ENCODE results near the gene ARSB.
A peak's percentile ranks its signal among the peaks of the same experiment; 100 is the strongest.
"Not testable (repeated sequence)": the region's sequence is repeated elsewhere in the genome, so short reads cannot be mapped to it uniquely, and the experiment has no call there.

The ARSB gene

DNA sequence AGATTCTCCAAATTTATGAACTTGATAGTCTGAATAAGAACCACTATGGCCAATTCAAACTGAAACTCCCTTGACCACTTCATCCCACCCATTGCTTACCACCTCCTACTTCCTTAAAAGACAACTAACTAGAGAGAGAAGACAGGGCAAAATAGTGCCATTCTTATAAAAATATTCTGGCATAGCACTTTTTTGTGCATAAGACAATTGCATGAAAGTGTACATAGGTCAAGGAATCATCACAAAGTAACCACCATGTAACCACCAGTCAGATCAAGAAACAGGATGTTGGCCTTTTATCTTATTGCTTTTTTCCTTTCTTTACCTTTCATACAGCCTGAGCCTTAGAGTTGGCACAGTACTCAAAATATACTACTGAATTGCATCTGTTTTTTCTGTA lies 8.1 kb upstream of the ARSB start:
- no peak for DNase-seq

DNA sequence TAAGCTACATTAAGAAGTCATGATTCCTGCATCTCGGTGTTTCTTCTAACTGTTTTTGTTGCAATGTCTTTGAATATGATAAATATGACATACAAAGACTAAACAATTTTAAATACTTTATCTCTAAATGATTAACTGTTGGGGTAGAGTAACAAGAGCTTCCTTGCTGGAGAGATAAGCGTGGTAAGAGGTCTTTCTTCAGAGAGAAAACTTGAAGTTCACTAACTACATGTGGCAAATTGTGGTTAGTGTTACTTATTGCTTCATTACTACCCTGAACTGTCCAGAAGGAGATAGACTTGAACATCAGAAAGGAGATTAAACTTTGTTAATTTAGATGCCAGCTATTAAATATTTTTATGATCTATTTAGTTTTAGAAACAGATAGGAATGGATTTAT lies 7.0 kb upstream of the ARSB start:
- DNase-seq: no peak

DNA sequence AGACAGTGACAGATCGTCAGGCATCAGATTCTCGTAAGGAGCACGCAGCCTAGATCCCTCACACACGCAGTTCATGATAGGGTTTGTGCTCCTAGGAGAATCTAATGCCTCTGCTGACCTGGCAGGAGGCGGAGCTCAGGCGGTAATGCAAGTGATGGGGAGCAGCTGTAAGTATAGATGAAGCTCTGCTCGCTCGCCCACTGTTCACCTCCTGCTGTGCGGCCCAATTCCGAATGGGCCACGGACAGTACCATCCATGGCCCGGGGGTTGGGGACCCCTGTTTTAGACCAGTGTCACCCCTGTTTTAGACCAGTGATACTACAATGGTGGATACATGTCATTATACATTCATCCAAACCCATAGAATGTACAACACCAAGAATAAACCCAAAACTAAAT lies 4.0 kb upstream of the ARSB start:
- no peak for DNase-seq

DNA sequence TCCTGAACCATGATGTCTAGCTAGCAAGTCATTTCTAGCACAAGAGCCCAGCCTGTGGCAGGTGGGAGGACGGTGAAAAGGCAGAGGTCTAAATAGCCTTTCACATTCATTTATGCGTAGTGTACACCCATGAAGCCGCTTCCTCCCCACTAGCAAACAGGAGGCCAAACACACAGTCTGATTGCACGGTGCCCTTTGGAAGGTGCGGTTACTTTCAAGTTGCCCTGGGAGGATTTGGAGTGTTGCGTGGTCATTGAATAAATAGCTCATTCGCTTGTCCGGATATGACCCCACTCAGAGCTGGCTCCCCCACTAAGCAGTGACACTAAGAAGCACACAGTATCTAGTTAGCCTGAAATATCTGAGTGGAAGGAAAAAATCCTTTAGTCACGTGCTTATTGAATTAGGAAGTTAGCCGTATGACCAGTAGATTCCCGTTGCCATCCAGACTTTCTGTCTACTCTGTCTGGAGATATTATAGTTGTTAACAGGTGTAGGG lies 664 bp upstream of the ARSB start:
- DNase-seq: peak; percentile 35

DNA sequence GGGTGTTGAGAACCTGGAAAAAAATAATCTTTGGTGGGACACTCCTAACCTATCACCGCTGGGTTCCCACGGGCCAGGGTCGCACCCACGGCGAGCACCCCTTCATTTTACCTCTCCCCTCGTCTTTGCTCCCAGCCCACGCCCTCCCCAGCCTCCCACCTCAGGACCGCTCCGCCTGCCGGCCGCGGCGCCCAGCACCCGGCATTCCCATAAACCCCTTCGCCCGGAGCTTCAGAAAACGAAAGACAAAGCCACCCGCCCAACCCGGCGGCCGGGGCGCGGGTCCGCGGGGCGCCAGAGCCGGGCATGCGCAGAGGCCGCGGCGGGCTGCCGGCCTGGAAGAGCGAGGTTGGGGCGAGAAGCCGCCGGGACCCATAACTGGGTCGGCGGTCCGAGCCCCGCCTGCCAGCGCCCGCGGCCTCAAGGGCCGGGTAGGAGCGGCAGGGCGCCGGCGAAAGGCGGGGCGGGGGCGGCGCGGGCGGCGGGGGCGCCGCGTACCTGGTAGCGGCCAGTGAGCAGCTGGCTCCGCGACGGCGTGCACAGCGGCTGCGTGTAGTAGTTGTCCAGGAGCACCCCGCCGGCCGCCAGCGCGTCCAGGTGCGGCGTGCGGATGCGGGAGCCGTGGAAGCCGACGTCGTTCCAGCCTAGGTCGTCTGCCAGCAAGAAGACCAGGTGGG lies 533 bp downstream of the ARSB start:
- peak; percentile 82 for DNase-seq

DNA sequence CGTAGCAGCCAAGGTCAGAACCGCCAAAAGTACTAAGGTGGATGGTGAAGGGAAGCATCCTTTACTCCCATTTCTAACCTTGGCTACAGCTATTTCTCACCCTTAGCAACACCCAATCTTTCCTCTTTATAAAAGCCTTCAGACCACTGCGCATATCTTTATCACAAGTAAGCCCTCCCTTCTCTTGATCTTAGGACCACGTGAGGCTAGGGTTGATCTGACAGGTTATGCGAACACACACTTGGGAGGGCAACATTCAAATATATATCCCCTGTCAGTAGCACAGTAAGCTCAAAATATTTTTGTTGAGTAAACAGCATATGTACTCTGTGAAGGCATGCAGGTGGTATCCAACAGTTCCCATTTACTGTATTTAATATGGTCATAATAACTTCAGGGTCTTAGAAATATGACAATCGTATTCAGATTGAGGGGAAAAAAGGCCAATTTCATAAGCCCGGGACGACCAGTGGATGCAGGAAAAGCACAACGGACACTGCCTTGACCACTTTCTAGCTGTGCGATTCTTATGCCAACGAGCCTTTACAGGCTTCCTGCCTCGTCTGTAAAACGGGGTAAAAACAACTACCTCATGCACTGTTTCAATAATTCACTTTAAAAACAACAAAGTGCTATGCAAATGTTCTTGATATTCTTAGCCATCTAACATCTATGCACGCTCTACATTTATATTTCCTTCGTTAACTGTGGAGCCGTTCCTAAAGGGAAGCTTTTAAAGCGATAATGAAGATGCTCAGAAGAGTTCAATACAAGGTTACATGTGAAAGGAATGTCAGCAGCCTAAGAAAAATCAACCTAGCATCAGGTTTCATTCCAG lies 1.3 kb downstream of the ARSB start:
- DNase-seq: no peak

DNA sequence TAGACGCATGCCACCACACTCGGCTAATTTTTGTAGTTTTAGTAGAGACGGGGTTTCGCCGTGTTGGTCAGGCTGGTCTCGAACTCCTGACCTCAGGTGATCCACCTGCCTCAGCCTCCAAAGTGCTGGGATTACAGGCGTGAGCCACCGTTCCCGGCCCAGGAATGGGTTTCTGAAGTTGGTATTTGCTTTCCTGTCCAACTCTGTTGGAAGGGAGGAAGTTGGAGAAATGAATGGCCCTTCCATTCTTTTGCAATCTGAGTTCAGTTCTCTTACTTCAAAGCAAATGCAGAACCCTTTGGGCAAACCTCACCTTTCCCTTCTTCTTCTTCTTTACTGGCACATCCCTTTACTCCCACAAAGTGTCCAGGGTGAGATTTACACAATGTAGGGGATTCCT lies 1.9 kb downstream of the ARSB start:
- DNase-seq: not testable (repeated sequence)

DNA sequence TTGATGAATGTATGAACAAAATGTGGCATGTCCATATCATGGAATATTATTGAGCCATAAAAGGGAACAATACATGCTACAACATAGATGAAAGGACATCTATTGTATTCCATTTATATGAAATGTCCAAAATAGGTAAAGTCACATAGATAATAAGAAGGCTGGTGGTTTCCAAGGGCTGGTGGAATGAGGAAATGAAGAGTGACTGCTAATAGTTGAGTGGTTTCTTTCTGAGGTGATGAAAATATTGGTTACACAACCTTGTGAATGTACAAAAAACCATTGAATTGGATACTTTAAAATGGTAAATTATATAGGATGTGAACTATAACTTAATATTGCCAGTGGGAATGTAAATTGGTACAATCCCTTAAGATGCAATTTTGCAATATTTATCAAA lies 5.2 kb downstream of the ARSB start:
- DNase-seq: no peak

DNA sequence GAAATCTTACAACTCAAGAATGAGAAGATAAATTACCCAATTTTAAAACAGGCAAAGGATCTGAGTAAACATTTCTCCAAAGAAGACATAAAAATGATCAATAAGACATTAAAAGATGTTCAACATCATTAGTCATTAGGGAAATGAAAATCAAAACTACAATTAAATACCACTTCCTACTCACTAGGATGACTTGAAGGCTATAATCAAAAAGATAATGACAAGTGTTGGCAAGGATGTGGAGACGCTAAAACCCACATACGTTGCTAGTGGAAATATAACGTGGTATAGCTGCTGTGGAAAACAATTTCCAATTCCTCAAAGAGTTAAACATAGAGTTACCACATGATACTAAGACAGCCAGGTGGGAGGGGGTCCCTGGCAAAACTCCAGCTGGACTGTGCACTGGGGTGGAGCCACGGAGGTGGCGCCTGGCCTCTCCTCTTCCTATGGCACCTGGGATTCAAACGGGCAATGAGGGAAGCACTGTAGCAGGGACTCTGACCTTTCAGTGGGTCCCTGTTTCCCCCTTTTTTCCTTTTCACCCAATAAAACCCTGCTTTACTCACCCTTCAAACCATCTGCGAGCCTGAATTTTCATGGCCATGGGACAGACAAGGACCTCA lies 5.9 kb downstream of the ARSB start:
- DNase-seq: no peak

DNA sequence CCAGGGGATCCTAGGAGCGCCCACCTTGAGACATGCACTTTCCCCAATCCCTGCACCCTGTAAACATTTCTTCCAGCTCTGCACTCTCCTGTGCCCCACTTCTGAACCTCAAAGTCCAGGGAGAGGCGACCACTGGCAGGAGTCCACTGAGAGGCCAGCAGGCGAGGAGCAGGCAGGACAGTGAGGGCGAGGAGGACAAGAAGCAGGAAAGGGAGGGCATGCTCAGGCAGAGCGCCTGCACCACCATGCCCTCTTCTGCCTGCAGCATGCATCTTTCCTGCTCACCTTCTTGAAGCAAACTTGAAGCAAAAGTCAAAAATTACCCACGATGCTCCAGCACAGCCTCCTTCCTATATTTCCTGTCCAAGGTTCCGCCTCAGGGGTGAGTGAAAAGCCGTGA lies 10.1 kb downstream of the ARSB start:
- DNase-seq: no peak

DNA sequence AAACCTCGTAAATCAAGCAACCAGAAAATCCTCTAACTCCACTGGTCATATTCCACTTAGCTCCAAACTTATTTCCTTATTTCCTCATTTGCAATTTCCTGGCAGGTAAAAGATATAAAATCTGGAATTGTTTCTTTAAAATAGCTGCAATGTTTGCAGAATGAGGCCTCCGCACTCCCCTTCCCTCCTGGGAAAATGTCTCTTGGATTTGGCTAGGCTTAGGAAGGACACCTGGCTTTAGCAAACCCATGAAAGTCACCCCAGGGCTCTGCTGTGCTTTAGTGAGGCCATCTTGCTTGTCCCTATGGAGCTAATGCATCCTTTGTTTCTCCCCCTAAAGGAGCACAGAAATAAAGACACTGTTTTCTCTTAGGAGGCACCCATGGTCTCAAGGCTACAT lies 10.5 kb downstream of the ARSB start:
- DNase-seq: no peak

DNA sequence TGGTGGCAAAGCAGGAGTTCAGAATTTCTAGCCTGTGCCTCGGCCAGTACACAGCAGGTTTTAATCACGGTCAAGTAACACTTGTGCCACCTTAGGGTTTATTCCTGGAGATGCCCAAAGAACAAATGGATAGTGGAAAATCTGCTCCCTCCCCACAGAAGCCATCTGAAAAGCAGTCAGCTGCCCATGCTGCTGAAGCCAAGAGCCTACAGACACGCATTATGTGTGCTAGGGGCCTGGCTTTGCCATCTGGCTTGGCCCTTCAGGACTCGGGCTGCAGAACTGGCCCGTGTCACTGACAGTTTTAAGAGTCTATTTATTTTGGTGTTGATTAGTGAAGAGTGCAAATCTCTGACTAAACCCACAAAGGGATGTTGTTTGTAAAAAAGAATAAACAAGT lies 11.1 kb downstream of the ARSB start:
- no peak for DNase-seq

DNA sequence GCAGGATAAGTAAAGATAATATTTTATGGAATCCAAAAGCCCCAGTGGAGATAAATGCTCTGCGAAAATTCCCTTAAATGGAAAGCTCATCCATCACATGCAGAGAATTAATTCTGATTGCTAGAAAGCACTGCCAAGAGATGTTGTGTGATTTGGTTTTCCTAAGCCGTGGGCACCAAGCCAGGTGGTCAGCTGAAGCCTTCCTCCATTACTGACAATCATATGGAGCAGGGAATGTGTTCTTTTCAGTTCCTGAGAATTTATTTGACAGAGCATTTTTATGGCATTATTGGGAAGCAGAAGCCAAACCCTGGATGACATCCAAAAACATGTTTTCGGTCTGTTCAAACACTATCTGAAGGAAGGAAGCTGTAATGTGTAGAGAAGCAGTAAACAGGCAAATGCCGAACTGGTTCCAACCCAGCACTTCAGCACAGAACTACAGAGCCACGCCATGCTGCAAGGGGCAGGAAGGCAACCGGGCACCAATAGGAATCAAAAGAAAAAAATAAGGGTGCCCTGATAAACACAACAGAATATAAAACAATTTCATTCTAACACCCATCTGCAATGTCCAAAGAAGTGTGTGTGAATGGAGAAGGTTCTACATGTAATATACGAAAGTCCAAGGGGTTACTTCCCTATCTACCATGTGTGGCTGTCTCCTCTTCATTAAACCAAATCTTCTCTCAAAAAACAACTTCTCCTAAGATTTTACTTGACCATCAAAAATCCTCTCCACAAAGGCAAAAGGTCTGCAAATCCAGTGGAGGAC lies 12.3 kb downstream of the ARSB start:
- DNase-seq: no peak

DNA sequence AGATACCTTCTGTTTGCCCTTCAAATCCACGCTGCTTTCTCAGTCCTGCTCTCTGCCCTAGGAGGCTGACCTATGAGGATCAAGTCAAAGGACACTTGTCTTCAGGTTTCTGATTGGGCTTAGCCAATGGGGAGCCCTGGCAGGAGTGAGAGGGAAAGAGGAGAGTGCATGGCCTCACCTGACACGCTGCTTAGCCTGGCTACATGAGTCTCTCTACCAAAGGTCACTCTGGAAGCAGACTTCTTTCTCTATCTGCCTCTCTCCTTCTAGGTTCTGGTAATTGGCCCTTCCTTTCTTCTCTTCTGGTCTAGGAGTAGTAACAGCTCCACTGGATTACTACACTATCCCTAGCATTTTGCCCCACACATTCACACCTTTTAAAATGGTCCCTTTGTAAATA lies 13.1 kb downstream of the ARSB start:
- no peak for DNase-seq

DNA sequence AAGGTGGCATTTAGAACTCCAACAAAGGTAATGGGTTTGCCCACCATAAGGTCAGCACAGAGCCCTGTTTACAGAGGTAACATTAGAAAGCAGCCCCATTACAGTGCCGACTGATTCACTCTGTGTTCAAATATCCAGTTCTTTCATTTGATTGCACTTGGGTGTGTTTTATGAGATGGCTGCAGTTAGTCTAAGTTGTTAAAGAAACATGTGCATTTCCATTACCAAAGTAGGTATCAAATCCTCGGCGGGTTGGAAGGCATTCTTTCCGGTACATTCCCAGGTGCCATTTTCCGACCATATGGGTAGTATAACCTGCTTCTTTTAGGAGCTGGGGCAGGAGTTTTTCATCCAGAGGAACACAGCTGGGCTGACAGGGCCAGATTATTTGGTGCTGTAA lies 16.3 kb downstream of the ARSB start:
- DNase-seq: no peak

DNA sequence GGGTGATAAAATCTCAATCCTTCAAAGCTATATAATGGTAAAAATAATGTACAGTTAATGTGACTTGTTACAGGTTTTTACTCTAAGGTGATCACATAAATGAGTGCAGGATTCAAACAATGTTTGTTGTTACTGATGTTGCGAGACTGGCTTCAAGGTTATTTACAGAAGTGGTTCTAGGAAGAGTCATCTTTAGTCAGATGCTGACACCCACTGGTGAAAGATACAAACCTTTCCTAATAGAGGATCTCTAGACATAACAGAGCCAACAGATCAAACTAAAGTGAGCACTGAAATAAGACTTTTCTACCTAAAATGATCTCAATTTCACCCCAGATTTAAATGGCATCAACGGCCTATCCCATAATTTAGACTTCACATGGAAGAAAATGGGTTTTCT lies 20.2 kb downstream of the ARSB start:
- DNase-seq: no peak

DNA sequence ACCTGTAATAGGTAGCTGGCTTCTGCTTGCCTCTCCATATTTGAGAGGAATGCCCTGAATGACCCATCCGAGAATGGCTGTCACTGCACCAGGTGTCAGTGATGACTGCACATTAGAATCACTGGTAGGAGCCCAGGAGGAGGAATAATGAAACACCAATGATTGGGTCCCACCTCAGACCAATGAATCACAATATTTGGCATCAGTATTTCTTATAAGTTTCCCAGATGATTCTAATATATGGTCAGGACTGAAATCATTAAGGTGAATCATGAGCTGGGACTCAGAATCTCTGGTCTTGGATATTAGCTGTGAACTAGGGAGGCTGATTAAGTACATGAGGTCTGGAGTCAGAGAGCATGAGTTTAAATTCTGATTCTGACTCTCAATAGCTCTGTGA lies 23.4 kb downstream of the ARSB start:
- no peak for DNase-seq

DNA sequence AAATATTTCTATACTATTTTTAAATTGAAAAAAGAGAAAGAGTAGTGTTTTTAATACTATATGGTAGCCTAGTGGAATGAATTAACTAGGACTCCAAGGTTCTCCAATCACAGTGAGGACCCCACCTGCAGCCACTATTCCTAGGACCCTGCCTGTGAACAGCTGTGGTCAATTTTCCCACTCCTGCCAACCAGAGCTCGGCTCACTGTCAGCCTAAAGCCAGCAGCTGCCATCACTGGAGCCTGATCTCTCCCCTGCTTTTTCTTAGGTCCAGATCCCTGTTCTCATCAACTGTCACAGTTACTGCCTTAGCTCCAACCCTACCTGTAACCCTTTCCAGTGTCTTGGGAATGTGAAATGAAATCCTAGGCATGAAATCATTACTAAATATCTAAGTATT lies 25.3 kb downstream of the ARSB start:
- no peak for DNase-seq

DNA sequence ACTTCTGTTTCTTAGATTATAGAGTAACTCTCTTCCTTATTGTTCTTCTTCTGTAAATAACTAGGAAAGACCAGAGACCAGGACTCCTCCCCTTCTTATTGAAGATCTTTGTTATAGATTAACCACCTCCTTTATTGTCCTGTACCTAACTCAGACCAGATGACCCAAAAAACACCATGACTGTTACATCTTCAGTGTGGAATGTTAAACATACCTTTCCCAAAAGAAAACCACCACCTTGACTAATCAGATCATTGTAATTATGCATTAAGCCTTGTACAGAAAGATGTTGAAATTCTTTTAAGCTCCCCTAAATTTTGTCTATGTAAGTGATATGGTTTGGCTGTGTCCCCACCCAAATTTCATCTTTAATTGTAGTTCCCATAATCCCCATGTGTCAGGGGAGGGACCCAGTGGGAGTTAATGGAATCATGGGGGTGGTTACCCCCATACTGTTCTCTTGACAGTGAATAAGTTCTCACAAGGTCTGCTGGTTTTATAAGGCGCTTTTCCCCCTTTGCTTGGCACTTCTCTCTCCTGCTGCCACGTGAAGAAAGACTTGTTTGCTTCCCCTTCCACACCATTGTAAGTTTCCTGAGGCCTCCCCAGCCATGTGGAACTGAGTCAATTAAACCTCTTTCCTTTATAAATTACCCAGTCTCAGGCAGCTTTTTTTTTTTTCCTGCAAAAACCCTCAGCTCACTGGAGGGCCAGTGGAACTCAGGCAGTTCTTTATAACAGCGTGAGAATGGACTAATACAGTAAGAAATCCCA lies 26.3 kb downstream of the ARSB start:
- no peak for DNase-seq

DNA sequence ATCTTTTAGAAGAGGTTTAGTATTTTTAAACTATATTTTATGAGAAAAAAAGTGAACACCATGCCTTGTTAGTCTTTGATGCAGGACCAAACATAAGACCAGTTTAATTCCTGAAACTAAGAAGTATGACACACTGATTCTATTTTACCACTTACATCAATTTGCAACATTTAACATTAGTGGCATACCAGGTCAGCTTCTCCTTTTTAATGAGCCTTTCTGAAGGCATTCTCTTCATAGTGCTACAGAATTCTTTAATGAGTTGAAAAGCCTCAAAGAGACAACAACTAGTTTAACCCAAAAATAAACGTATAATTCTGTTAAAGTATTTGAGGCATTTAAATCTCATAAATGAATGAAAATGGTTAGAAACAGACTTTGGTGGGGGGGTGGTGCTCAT lies 28.2 kb downstream of the ARSB start:
- DNase-seq: no peak

DNA sequence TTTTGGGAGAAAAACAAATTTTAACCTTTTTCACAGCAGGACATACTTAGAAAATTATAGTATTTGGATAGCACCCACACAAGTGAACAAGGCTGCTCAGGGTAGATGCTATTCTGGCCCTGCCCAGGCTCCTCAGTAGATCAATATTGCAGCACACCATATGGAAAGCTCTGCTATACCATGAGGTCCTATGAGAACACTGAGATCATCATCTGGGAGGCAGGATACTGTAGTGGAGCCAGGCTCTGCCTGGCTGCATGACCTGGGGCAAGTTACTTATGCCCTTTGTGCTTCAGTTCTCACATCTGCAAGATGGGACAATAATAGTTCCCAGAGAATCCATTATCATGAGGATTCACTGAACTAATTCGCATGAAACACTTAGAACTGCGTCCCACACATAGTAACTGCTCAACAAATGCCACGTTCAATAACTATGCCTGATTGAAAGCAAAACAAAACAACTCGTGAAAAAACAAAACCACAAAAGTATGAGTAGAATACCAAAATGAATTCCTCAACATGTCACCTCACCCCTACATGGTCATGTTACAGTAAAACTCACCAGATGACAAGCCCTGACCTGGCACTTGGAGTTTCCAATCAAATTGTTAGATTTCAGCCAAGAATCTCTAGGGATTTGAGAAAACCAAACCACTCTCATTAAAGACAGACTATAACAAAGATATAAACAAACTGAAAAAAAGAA lies 31.9 kb downstream of the ARSB start:
- DNase-seq: no peak

DNA sequence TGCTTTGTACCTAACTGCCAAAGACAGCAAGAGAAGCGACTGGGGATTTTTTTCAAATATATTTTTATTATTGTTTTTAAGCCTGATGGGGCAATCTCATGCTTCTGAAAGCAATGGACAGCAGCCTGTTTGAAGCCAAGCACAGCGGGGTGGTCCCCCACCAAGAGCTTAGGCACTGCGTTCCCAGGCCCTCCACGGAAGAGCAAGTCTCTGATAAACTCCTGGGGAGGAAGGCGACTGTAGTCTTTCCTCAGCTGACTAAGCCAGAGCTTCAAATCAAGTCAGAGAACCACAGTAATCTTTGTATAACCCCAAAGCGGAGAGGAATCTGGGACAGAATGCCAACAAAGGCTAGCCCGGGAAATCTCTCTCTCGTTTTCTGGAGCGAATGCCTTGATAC lies 54.4 kb downstream of the ARSB start:
- no peak for DNase-seq
